Uterus (tissue), 2 donors: ENCODE results near the gene CPED1.

Source experiments
- CTCF ChIP-seq, 4 experiments: fragments of 200-600 bp in 2 of 4; fragments of 450-650 bp in 2 of 4; sonication (generic) in 2 of 4; IDR thresholded peaks; one replicate each; pipeline ENCODE4 v1.5.1; 2016 to 2019; ENCODE audit warnings: antibody characterized with exemption in 4 of 4, mild to moderate bottlenecking in 2 of 4, moderate library complexity in 1 of 4
- POLR2A ChIP-seq, 2 donors: fragments of 450-650 bp; IDR thresholded peaks; one replicate each; pipeline ENCODE4 v1.6.1; 2016; ENCODE audit warnings: antibody characterized with exemption in 2 of 2, mild to moderate bottlenecking in 1 of 2, moderate library complexity in 1 of 2

DNA sequence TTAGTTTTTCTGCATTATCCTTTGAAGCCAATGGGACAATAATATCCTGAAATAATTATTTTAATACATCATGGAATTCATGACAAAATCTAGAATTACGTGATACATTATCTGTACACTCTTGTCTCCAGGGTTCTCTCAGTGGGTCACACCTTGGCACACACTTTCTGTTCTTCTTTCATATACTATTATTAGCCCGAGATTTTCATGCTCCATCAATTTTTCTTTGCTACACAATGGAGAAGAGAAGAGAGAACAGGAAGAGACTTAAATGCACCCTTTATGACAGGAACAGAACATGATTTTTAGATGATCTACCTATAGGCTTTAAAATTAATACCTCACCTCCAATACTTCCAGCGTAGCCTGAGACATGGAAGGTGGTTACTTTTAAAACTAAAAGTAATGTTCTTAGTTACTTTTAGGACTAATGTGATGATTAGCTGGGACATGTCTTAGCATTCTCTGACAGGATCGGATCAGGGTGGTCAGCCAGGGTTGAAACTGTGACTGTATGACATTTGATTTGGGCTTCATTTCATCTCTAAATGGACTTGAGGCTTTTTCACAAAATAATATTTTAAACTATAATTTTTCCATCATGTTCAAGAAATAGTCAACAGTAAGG lies 192.0 kb downstream of the CPED1 start:
- TF ChIP-seq POLR2A (IDR thresholded peaks at IDR 0.05) (no peak), CTCF (IDR thresholded peaks at IDR 0.05) (no peak)
